Measurements from ENCODE around the gene PLET1.

PLET1 gene

GRCh38 chr11:112260490-112260889 lies at the start of gene PLET1:
PLET1 (minus strand) TSS chr11:112260860; CDS start chr11:112260589, 271 bp downstream.
- no peak for DNase-seq

GRCh38 chr11:112310419-112310818 lies 49.8 kb upstream of the PLET1 start:
- no peak for DNase-seq

- no peak for DNase-seq
Observed at GRCh38 chr11:112308651-112309050, 48.0 kb upstream of the PLET1 start.

GRCh38 chr11:112307616-112308015 lies 47.0 kb upstream of the PLET1 start:
- no peak for DNase-seq

GRCh38 chr11:112306230-112306629 lies 45.6 kb upstream of the PLET1 start:
- DNase-seq: no peak

GRCh38 chr11:112304914-112305313 lies 44.3 kb upstream of the PLET1 start:
- DNase-seq: no peak

GRCh38 chr11:112303616-112304015 lies 43.0 kb upstream of the PLET1 start:
- DNase-seq: no peak

GRCh38 chr11:112302226-112302868 lies 41.7 kb upstream of the PLET1 start:
- DNase-seq: no peak

GRCh38 chr11:112300094-112300786 lies 39.6 kb upstream of the PLET1 start:
- DNase-seq: peak in 22 of 56 donors; percentile 5 to 54 (median 24)

GRCh38 chr11:112298535-112298934 lies 37.9 kb upstream of the PLET1 start:
- DNase-seq: peak in 18 of 56 donors; percentile 11 to 56 (median 28)

GRCh38 chr11:112297248-112297866 lies 36.7 kb upstream of the PLET1 start:
- no peak for DNase-seq

- DNase-seq: no peak
Observed at GRCh38 chr11:112296044-112296443, 35.4 kb upstream of the PLET1 start.

GRCh38 chr11:112294688-112295340 lies 34.2 kb upstream of the PLET1 start:
- no peak for DNase-seq

- DNase-seq: no peak
Observed at GRCh38 chr11:112293614-112294013, 33.0 kb upstream of the PLET1 start.

- no peak for DNase-seq
Observed at GRCh38 chr11:112292785-112293407, 32.2 kb upstream of the PLET1 start.

GRCh38 chr11:112292188-112292587 lies 31.5 kb upstream of the PLET1 start:
- DNase-seq: no peak

- no peak for DNase-seq
Observed at GRCh38 chr11:112291191-112291590, 30.5 kb upstream of the PLET1 start.

- no peak for DNase-seq
Observed at GRCh38 chr11:112290493-112290850, 29.8 kb upstream of the PLET1 start.

- peak in 54 of 56 donors; percentile 14 to 91 (median 71) for DNase-seq
Observed at GRCh38 chr11:112289588-112290492, 29.2 kb upstream of the PLET1 start.

- no peak for DNase-seq
Observed at GRCh38 chr11:112288021-112288420, 27.4 kb upstream of the PLET1 start.
